DND-41 (cell line): Measurements from ENCODE around the gene MICAL2.

Experiments used
- EZH2 ChIP-seq: IDR thresholded peaks from 3 replicates; pipeline ENCODE4 v1.6.1; 2012; ENCODE audit warnings: borderline replicate concordance, low read depth, mild to moderate bottlenecking, moderate library complexity, low read length, inconsistent platforms; ENCODE audit not compliant: severe bottlenecking
- TF ChIP-seq, protein P1 (sequence below): IDR thresholded peaks from 2 replicates; pipeline ENCODE4 v1.5.1; 2012; ENCODE audit warnings: borderline replicate concordance, low read length, moderate library complexity, mild to moderate bottlenecking; ENCODE audit not compliant: poor library complexity, severe bottlenecking; ENCODE audit errors: extremely low read depth

DNA sequence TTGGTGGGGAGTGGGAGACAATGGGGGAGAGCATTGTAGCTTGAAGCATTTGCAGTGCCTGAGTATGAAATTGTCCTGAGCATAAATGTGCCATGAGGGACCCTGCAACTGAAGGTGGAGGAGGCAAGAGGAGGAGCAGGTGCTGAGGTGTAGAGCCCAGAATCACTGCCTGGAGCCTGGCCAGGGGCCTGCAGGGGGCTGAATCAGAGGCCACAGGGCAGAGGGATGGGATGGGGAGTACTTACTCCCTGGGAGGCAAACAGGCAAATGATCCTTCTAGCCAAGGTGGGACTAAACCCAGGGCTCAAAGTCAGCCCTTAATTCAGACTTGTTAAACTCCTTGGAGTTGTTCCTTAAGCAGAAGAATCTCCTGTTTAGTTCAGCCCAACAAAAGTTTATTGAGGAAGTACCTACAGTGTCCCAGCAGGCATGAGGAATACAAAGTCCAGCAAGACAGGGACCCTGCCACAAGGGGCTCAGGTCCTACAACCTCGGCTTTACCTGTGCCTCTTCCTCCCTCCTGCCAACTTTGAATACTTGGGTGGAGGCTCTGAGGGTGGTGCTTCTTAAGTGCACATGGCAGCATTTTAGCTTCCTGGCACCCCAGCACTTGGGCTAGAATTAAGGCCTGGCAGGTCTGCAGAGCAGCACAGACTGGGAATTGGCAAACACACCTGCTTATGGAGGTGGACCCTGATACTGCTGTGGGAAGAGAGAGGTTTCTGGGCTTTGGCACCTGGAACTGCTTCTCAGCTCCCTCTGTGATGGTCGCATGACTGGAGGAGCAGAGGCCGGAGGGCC, 20.0 kb downstream of the MICAL2 start:
- TF ChIP-seq, protein P1, sequence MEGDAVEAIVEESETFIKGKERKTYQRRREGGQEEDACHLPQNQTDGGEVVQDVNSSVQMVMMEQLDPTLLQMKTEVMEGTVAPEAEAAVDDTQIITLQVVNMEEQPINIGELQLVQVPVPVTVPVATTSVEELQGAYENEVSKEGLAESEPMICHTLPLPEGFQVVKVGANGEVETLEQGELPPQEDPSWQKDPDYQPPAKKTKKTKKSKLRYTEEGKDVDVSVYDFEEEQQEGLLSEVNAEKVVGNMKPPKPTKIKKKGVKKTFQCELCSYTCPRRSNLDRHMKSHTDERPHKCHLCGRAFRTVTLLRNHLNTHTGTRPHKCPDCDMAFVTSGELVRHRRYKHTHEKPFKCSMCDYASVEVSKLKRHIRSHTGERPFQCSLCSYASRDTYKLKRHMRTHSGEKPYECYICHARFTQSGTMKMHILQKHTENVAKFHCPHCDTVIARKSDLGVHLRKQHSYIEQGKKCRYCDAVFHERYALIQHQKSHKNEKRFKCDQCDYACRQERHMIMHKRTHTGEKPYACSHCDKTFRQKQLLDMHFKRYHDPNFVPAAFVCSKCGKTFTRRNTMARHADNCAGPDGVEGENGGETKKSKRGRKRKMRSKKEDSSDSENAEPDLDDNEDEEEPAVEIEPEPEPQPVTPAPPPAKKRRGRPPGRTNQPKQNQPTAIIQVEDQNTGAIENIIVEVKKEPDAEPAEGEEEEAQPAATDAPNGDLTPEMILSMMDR, result no peak
- no peak for TF ChIP-seq EZH2
